DOHH2 (cell line): Measurements from ENCODE around the gene CFAP157.

ENCODE experiments used
- CTCF ChIP-seq: fragments of 200-600 bp; sonication (generic); IDR thresholded peaks from one replicate; pipeline ENCODE4 v1.5.1; 2014; ENCODE audit warnings: antibody characterized with exemption, mild to moderate bottlenecking, low read depth, low read length; ENCODE audit not compliant: poor library complexity, severe bottlenecking
- EZH2phosphoT487 ChIP-seq: fragments of 200-600 bp; sonication (generic); IDR thresholded peaks from 2 replicates; pipeline ENCODE4 v1.6.1; 2017; ENCODE audit warnings: borderline replicate concordance, mild to moderate bottlenecking, antibody characterized with exemption, low read length, moderate library complexity, mixed read lengths

- TF ChIP-seq CTCF (no peak), EZH2phosphoT487 (no peak)
Measured at GRCh38 chr9:127716412-127716811, 9.6 kb downstream of the CFAP157 start.
